Measurements from ENCODE around the gene NUB1.

Gene NUB1

GRCh38 chr7:151313857-151314256, 27.8 kb upstream of the NUB1 start:
- H3K4me1 ChIP-seq (ENCODE audit: control insufficient read depth in 1 of 2, insufficient read depth in 2 of 2, low read length in 2 of 2): no peaks in the 10 kb centered on the region
- H3K4me3 ChIP-seq (ENCODE audit: low read depth in 1 of 2, low read length in 2 of 2): no peak overlapping the region
- H3K9me3 ChIP-seq (ENCODE audit: control insufficient read depth in 1 of 2, low read length in 2 of 2): peaks cover 5% of the 10 kb centered on the region in 2 donors
- no peaks in the 10 kb centered on the region for H3K36me3 ChIP-seq (ENCODE audit: control insufficient read depth in 1 of 2, insufficient read depth in 2 of 2, low read length in 2 of 2)
- peaks cover 0 to 5% of the 10 kb centered on the region in 2 donors for H3K27me3 ChIP-seq (ENCODE audit: control insufficient read depth in 1 of 2, insufficient read depth in 2 of 2, low read length in 2 of 2)
- H3K27ac ChIP-seq (ENCODE audit: low read depth, low read length): no peak overlapping the region
- H3K9ac ChIP-seq (ENCODE audit: low read depth in 1 of 2, low read length in 2 of 2): no peak overlapping the region

- H3K27me3 ChIP-seq (ENCODE audit: control insufficient read depth in 1 of 2, insufficient read depth in 2 of 2, low read length in 2 of 2): peaks cover 0 to 5% of the 10 kb centered on the region in 2 donors
- no peak overlapping the region for H3K27ac ChIP-seq (ENCODE audit: low read depth, low read length)
- no peak overlapping the region for H3K9ac ChIP-seq (ENCODE audit: low read depth in 1 of 2, low read length in 2 of 2)
- peaks cover 5 to 9% of the 10 kb centered on the region in 2 donors for H3K9me3 ChIP-seq (ENCODE audit: control insufficient read depth in 1 of 2, low read length in 2 of 2)
- no peaks in the 10 kb centered on the region for H3K4me1 ChIP-seq (ENCODE audit: control insufficient read depth in 1 of 2, insufficient read depth in 2 of 2, low read length in 2 of 2)
- no peak overlapping the region for H3K4me3 ChIP-seq (ENCODE audit: low read depth in 1 of 2, low read length in 2 of 2)
- H3K36me3 ChIP-seq (ENCODE audit: control insufficient read depth in 1 of 2, insufficient read depth in 2 of 2, low read length in 2 of 2): no peaks in the 10 kb centered on the region
Observed at GRCh38 chr7:151314401-151314800, 27.2 kb upstream of the NUB1 start.

- Histone ChIP-seq H3K4me1 (ENCODE audit: control insufficient read depth in 1 of 2, insufficient read depth in 2 of 2, low read length in 2 of 2) (no peaks in the 10 kb centered on the region), H3K9ac (ENCODE audit: low read depth in 1 of 2, low read length in 2 of 2) (no peak overlapping the region), H3K4me3 (ENCODE audit: low read depth in 1 of 2, low read length in 2 of 2) (no peak overlapping the region), H3K9me3 (ENCODE audit: control insufficient read depth in 1 of 2, low read length in 2 of 2) (peaks cover 10 to 14% of the 10 kb centered on the region in 2 donors), H3K36me3 (ENCODE audit: control insufficient read depth in 1 of 2, insufficient read depth in 2 of 2, low read length in 2 of 2) (no peaks in the 10 kb centered on the region), H3K27ac (ENCODE audit: low read depth, low read length) (no peak overlapping the region), H3K27me3 (ENCODE audit: control insufficient read depth in 1 of 2, insufficient read depth in 2 of 2, low read length in 2 of 2) (peaks cover 0 to 5% of the 10 kb centered on the region in 2 donors)
Observed at GRCh38 chr7:151315038-151315655, 26.5 kb upstream of the NUB1 start.

- H3K4me1 ChIP-seq (ENCODE audit: control insufficient read depth in 1 of 2, insufficient read depth in 2 of 2, low read length in 2 of 2): no peaks in the 10 kb centered on the region
- H3K27me3 ChIP-seq (ENCODE audit: control insufficient read depth in 1 of 2, insufficient read depth in 2 of 2, low read length in 2 of 2): peaks cover 0 to 5% of the 10 kb centered on the region in 2 donors
- H3K27ac ChIP-seq (ENCODE audit: low read depth, low read length): no peak overlapping the region
- H3K9me3 ChIP-seq (ENCODE audit: control insufficient read depth in 1 of 2, low read length in 2 of 2): peaks cover 5 to 11% of the 10 kb centered on the region in 2 donors
- H3K4me3 ChIP-seq (ENCODE audit: low read depth in 1 of 2, low read length in 2 of 2): no peak overlapping the region
- no peaks in the 10 kb centered on the region for H3K36me3 ChIP-seq (ENCODE audit: control insufficient read depth in 1 of 2, insufficient read depth in 2 of 2, low read length in 2 of 2)
- no peak overlapping the region for H3K9ac ChIP-seq (ENCODE audit: low read depth in 1 of 2, low read length in 2 of 2)
Observed at GRCh38 chr7:151316896-151317295, 24.7 kb upstream of the NUB1 start.

- Histone ChIP-seq H3K36me3 (ENCODE audit: control insufficient read depth in 1 of 2, insufficient read depth in 2 of 2, low read length in 2 of 2) (no peaks in the 10 kb centered on the region), H3K27me3 (ENCODE audit: control insufficient read depth in 1 of 2, insufficient read depth in 2 of 2, low read length in 2 of 2) (peaks cover 0 to 3% of the 10 kb centered on the region in 2 donors), H3K9ac (ENCODE audit: low read depth in 1 of 2, low read length in 2 of 2) (no peak overlapping the region), H3K9me3 (ENCODE audit: control insufficient read depth in 1 of 2, low read length in 2 of 2) (peaks cover 5 to 11% of the 10 kb centered on the region in 2 donors), H3K4me1 (ENCODE audit: control insufficient read depth in 1 of 2, insufficient read depth in 2 of 2, low read length in 2 of 2) (no peaks in the 10 kb centered on the region), H3K27ac (ENCODE audit: low read depth, low read length) (no peak overlapping the region), H3K4me3 (ENCODE audit: low read depth in 1 of 2, low read length in 2 of 2) (no peak overlapping the region)
Observed at GRCh38 chr7:151317936-151318335, 23.7 kb upstream of the NUB1 start.

GRCh38 chr7:151319189-151319588, 22.4 kb upstream of the NUB1 start:
- Histone ChIP-seq H3K4me1 (ENCODE audit: control insufficient read depth in 1 of 2, insufficient read depth in 2 of 2, low read length in 2 of 2) (no peaks in the 10 kb centered on the region), H3K36me3 (ENCODE audit: control insufficient read depth in 1 of 2, insufficient read depth in 2 of 2, low read length in 2 of 2) (no peaks in the 10 kb centered on the region), H3K9ac (ENCODE audit: low read depth in 1 of 2, low read length in 2 of 2) (no peak overlapping the region), H3K9me3 (ENCODE audit: control insufficient read depth in 1 of 2, low read length in 2 of 2) (peaks cover 5 to 11% of the 10 kb centered on the region in 2 donors), H3K27ac (ENCODE audit: low read depth, low read length) (no peak overlapping the region), H3K27me3 (ENCODE audit: control insufficient read depth in 1 of 2, insufficient read depth in 2 of 2, low read length in 2 of 2) (no peaks in the 10 kb centered on the region), H3K4me3 (ENCODE audit: low read depth in 1 of 2, low read length in 2 of 2) (no peak overlapping the region)

GRCh38 chr7:151320263-151320845, 21.3 kb upstream of the NUB1 start:
- Histone ChIP-seq H3K27ac (ENCODE audit: low read depth, low read length) (no peak overlapping the region), H3K9ac (ENCODE audit: low read depth in 1 of 2, low read length in 2 of 2) (no peak overlapping the region), H3K27me3 (ENCODE audit: control insufficient read depth in 1 of 2, insufficient read depth in 2 of 2, low read length in 2 of 2) (no peaks in the 10 kb centered on the region), H3K4me3 (ENCODE audit: low read depth in 1 of 2, low read length in 2 of 2) (no peak overlapping the region), H3K4me1 (ENCODE audit: control insufficient read depth in 1 of 2, insufficient read depth in 2 of 2, low read length in 2 of 2) (no peaks in the 10 kb centered on the region), H3K36me3 (ENCODE audit: control insufficient read depth in 1 of 2, insufficient read depth in 2 of 2, low read length in 2 of 2) (no peaks in the 10 kb centered on the region), H3K9me3 (ENCODE audit: control insufficient read depth in 1 of 2, low read length in 2 of 2) (peaks cover 5 to 11% of the 10 kb centered on the region in 2 donors)

GRCh38 chr7:151321341-151321740, 20.3 kb upstream of the NUB1 start:
- H3K27ac ChIP-seq (ENCODE audit: low read depth, low read length): no peak overlapping the region
- H3K4me3 ChIP-seq (ENCODE audit: low read depth in 1 of 2, low read length in 2 of 2): no peak overlapping the region
- H3K36me3 ChIP-seq (ENCODE audit: control insufficient read depth in 1 of 2, insufficient read depth in 2 of 2, low read length in 2 of 2): no peaks in the 10 kb centered on the region
- peaks cover 5 to 11% of the 10 kb centered on the region in 2 donors for H3K9me3 ChIP-seq (ENCODE audit: control insufficient read depth in 1 of 2, low read length in 2 of 2)
- H3K9ac ChIP-seq (ENCODE audit: low read depth in 1 of 2, low read length in 2 of 2): no peak overlapping the region
- no peaks in the 10 kb centered on the region for H3K4me1 ChIP-seq (ENCODE audit: control insufficient read depth in 1 of 2, insufficient read depth in 2 of 2, low read length in 2 of 2)
- no peaks in the 10 kb centered on the region for H3K27me3 ChIP-seq (ENCODE audit: control insufficient read depth in 1 of 2, insufficient read depth in 2 of 2, low read length in 2 of 2)

GRCh38 chr7:151322906-151323305, 18.7 kb upstream of the NUB1 start:
- no peak overlapping the region for H3K9ac ChIP-seq (ENCODE audit: low read depth in 1 of 2, low read length in 2 of 2)
- H3K36me3 ChIP-seq (ENCODE audit: control insufficient read depth in 1 of 2, insufficient read depth in 2 of 2, low read length in 2 of 2): no peaks in the 10 kb centered on the region
- no peak overlapping the region for H3K27ac ChIP-seq (ENCODE audit: low read depth, low read length)
- peaks cover 11 to 13% of the 10 kb centered on the region in 2 donors for H3K9me3 ChIP-seq (ENCODE audit: control insufficient read depth in 1 of 2, low read length in 2 of 2)
- H3K27me3 ChIP-seq (ENCODE audit: control insufficient read depth in 1 of 2, insufficient read depth in 2 of 2, low read length in 2 of 2): no peaks in the 10 kb centered on the region
- no peak overlapping the region for H3K4me3 ChIP-seq (ENCODE audit: low read depth in 1 of 2, low read length in 2 of 2)
- no peaks in the 10 kb centered on the region for H3K4me1 ChIP-seq (ENCODE audit: control insufficient read depth in 1 of 2, insufficient read depth in 2 of 2, low read length in 2 of 2)

GRCh38 chr7:151327022-151327421, 14.6 kb upstream of the NUB1 start:
- H3K9me3 ChIP-seq (ENCODE audit: control insufficient read depth in 1 of 2, low read length in 2 of 2): peaks cover 0 to 8% of the 10 kb centered on the region in 2 donors
- H3K9ac ChIP-seq (ENCODE audit: low read depth in 1 of 2, low read length in 2 of 2): no peak overlapping the region
- H3K27ac ChIP-seq (ENCODE audit: low read depth, low read length): no peak overlapping the region
- H3K4me3 ChIP-seq (ENCODE audit: low read depth in 1 of 2, low read length in 2 of 2): no peak overlapping the region
- no peaks in the 10 kb centered on the region for H3K36me3 ChIP-seq (ENCODE audit: control insufficient read depth in 1 of 2, insufficient read depth in 2 of 2, low read length in 2 of 2)
- no peaks in the 10 kb centered on the region for H3K4me1 ChIP-seq (ENCODE audit: control insufficient read depth in 1 of 2, insufficient read depth in 2 of 2, low read length in 2 of 2)
- no peaks in the 10 kb centered on the region for H3K27me3 ChIP-seq (ENCODE audit: control insufficient read depth in 1 of 2, insufficient read depth in 2 of 2, low read length in 2 of 2)

Data from duodenal mucosa (tissue), 2 donors.